T-helper 1 cell (primary cell): ENCODE measurements around the gene FAM209B.
"Not testable (repeated sequence)": the region's sequence is repeated elsewhere in the genome, so short reads cannot be mapped to it uniquely, and the experiment has no call there.

Source experiments
- DNase-seq, 5 donors: peaks; one replicate each; pipeline ENCODE4 v3.0.0-alpha.2; 2012 to 2020
- total RNA-seq, 4 donors: gene quantifications; one replicate each; lab custom pipeline; 2026; lab: John Stamatoyannopoulos, UW

The FAM209B gene, protein sequence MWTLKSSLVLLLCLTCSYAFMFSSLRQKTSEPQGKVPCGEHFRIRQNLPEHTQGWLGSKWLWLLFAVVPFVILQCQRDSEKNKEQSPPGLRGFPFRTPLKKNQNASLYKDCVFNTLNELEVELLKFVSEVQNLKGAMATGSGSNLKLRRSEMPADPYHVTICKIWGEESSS
- 0 to 2.0 (median 1.8) reads per million in 4 donors for total RNA-seq

- DNase-seq: not testable (repeated sequence)
Observed at GRCh38 chr20:56532946-56533345, at the start of gene FAM209B. TSS of gene FAM209B (plus strand) at chr20:56533246. CDS start at chr20:56533342, 96 bp downstream.

GRCh38 chr20:56483970-56484369 lies 49.1 kb upstream of the FAM209B start:
- no peak for DNase-seq

DNA sequence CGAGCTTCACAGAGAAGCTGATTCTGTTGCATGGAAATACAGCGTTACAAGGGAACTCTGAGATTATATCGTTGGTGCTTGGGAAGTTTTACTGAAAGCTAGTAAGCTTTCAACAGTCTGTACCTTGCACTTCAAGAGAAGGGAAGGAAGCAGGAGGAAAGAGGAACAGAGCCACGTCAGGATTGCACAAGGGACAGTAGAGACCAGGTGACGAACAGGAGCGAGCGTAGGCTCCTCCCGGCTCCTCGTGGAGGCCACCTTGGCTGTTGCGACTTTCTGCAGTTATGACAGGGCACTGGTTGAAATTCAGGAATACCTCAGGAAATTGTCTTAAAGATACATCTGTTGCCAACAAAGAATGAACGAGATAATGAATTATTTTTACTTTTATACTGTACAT lies 45.8 kb upstream of the FAM209B start:
- no peak for DNase-seq

DNA sequence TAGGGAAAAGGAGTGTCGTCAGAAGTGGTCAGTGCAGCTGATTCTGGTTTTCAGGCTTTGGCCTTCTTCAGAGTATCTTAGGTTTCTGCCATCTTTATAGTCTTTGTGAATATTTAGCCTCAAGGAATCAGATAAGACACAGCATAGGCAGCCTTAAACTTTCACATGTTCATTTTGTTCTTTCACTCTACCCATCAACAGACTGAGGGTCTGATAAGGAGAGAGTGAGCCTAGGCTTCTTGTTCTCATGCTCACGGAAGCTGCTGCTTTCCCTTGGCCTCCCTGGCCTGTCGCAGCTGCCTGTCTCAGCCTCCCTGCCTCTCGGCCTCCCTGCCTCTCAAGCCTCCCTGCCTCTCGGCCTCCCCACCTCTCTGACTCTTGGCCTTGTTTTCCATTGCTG lies 44.5 kb upstream of the FAM209B start:
- DNase-seq: no peak

DNA sequence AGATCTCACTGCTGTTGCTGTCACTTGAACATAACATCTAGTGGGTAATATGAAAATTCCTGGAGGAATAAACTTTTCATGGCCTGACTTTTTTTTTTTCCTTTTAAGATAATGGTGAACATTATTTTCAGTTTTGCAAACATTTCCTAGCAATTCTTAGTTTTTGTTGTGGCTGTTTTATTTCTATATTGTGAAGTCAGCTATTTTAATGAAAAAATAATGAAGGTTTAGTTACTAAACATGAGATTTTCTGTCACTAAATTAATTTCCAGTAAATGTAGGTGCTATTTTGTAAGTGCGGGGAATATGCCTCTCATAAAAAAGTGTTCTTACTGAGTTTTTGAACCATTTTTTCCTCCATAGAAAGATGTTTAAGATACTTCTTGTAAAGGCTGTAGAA lies 31.9 kb upstream of the FAM209B start:
- no peak for DNase-seq

DNA sequence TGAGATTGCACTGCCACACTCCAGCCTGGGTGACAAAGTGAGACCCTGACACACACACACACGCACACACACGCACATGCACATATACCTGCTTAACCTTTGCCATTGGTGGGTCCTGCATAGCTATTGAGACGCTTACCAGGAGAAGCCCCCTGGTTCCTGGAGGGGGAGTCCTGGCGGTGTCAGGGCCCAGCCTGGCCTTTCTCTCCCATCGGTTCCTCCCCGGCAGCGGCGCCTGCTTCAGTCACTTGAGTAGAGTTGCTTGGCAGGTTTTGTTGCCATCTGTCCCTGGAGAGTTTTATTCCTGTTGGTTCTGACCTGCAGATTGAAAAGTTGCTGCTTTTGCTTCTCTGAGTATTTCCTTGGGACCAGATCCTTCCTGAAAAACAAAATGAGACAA lies 29.1 kb upstream of the FAM209B start:
- no peak for DNase-seq

GRCh38 chr20:56504373-56505005 lies 28.6 kb upstream of the FAM209B start:
- DNase-seq: peak in 1 of 5 donors; percentile 6

GRCh38 chr20:56506103-56506502 lies 26.9 kb upstream of the FAM209B start:
- no peak for DNase-seq

DNA sequence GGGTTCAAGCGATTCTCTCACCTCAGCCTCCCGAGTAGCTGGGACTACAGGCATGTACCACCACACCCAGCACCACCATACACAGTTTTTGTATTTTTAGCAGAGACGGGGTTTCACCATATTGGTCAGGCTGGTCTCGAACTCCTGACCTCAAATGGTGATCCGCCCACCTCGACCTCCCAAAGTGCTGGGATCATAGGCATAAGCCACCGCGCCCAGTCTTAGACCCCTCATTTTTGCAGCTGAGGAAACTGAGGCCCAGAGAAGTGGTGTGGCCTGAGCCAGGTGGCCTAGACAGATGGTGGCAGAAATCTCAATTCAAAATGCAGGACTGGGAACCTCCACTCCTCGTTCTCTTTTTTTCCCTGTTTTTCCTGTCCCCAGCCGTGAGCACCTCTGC lies 21.1 kb upstream of the FAM209B start:
- DNase-seq: no peak

DNA sequence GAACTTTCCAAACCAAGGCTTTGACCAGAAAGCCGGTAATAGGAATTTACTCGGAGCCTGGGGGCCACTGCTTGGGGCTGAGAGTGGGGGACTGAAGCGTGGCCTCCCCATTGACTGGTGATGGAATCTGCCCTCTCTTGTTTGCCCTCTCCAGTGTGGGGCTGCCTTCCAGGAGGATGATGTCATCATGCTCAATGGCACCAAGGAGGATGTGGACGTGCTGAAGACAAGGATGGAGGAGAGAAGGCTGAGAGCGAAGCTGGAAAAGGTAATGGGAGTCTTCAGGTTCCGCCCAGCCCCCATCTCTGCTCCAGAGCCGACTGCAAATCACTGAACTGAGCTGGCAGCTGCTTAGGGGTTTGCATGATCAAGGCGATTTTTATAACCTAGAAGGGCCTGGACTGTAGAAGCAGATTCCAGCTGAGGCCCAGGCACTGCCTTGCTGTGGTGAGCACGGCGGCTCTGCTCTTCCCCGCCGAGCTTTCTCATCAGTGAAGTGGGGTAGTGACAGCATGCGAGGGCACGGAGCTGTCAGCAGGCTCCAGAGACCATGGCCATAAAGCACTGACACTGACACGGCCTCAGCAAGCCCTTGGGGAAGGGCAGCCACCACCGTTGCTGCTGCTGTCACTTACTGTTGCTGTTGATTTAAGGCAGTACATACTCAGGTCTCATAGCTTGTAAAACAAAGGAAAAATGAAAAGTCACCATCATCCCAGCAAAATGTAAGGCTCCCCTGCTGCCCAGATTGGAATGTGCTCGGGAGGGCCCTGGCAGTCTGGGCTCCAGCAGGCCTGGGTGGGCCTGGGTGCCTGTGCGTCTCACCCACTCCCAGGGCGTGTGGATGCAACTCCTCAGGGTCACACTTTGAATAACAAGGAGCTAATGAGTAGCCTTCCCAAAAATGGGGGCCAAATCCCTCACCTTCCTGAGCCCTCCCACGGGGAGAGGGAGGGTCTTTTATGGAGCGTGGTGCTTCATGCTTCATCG lies 19.6 kb upstream of the FAM209B start:
- DNase-seq: no peak

- DNase-seq: no peak
Observed at GRCh38 chr20:56516631-56517030, 16.4 kb upstream of the FAM209B start.

DNA sequence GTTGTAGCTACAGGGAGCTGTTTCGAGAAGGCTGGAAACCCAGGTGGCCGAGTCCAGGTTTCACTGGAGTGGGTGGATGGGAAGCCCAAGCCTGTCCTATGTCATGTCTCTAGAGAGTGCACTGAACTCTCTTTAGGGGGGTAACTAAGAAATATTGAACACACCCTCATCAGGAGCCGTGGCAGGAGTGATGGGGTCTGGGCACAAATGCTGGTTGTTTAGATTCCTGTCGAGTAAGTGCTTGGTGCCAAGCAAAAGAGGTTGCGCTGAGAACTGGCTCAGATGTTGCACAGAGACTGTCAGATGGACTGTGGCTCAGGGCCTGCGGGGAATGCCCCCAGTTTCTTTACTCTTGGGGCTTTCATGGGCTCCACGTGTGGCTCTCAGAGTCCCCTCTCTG lies 15.8 kb upstream of the FAM209B start:
- no peak for DNase-seq

GRCh38 chr20:56517641-56518040 lies 15.4 kb upstream of the FAM209B start:
- no peak for DNase-seq

- DNase-seq: no peak
Observed at GRCh38 chr20:56518126-56518525, 14.9 kb upstream of the FAM209B start.

DNA sequence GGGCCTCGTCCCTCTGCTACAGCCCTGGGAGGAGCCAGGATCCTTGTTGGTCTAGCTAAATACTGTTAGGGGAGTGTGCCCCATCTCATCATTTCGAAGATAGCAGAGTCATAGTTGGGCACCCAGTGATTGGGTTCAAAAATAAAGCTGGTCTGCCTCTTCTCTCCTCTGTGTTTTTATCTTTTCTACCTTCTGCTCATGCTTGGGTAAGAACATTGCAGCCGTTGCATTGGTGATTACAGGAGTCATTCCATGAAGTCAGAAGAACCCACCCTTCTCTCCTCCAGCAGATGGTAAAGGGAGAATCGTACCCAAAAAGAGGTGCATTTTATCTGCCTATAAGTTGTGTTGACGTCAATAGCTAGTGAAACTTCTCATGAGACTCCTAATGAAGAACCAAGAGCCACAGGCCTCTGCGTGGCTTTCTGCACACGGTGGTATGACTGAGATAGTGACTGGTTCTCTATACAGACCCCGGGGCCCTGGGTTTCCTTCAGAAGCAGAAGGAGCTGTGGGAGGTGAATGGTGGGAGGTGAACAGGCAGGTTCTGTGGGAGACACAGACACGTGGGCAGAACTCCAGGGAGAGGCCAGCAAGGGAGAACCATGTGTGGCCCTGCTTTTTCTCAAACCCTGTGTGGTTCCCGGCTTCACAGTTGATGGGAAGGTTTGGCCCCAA lies 14.2 kb upstream of the FAM209B start:
- DNase-seq: no peak

GRCh38 chr20:56519551-56519950 lies 13.5 kb upstream of the FAM209B start:
- no peak for DNase-seq

- no peak for DNase-seq
Observed at GRCh38 chr20:56520180-56520579, 12.9 kb upstream of the FAM209B start.

DNA sequence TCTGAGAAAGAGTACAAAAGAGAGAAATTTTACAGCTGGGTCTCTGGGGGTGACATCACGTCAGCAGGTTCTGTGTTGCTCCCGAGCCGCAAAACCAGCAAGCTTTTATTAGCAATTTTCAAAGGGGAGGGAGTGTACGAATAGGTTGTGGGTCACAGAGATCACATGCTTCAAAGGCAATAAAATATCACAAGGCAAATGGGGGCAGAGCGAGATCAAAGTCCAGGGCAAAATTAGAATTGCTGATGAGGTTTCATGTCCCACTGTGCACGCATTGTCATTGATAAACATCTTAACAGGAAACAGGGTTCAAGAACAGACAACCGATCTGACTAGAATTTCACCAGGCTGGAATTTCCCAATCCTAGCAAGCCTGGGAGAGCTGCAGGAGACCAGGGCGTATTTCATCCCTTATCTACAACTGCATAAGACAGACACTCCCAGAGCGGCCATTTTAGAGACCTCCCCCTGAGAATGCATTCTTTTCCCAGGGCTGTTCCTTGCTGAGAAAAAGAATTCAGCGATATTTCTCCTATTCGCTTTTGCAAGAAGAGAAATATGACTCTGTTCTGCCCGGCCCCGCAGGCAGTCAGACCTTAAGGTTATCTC lies 12.2 kb upstream of the FAM209B start:
- DNase-seq: not testable (repeated sequence)

GRCh38 chr20:56522311-56522710 lies 10.7 kb upstream of the FAM209B start:
- DNase-seq: no peak

GRCh38 chr20:56524444-56524843 lies 8.6 kb upstream of the FAM209B start, which contains the start of gene FAM209A:
TSS of gene FAM209A (plus strand) at chr20:56524744. CDS start at chr20:56524809, 65 bp downstream.
- DNase-seq: not testable (repeated sequence)

DNA sequence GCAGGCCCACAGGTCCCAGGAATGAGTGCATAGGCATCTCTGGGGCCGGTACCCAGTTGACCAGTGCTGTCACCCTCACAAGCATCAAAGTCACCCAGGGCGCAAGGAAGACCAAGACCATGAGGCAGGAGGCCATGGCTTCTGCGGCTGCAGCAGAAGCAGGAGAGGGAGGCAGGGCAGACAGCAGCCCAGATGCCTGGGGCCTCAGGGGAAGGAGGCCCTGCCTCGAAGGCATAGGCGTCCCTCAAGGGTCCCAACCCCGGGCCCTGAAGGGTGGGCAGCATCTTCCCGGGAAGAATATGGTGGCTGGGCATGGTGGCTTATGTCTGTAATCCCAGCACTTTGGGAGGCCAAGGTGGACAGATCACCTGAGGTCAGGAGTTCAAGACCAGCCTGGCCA lies 5.5 kb upstream of the FAM209B start:
- DNase-seq: no peak

GRCh38 chr20:56537997-56538396 lies 5.0 kb downstream of the FAM209B start:
- DNase-seq: no peak
